NB4 (cell line): ENCODE measurements around the gene HEPACAM2.

Experiments used
- CTCF ChIP-seq: IDR thresholded peaks from one replicate; pipeline ENCODE4 v1.5.1; 2012; ENCODE audit warnings: low read depth, low read length
- MYC ChIP-seq: IDR thresholded peaks from 2 replicates; pipeline ENCODE4 v1.6.1; 2011; ENCODE audit warnings: low read depth, low read length
- POLR2A ChIP-seq: IDR thresholded peaks from 2 replicates; pipeline ENCODE4 v1.6.1; 2011; ENCODE audit warnings: mild to moderate bottlenecking; ENCODE audit not compliant: insufficient read length; ENCODE audit errors: extremely low read depth
- TF ChIP-seq, protein P1 (sequence below): IDR thresholded peaks from 2 replicates; pipeline ENCODE4 v1.6.1; 2011; ENCODE audit warnings: low read depth, low read length

GRCh38 chr7:93171606-93172226 is 54.6 kb downstream of the HEPACAM2 start:
- TF ChIP-seq CTCF, result no peak
- TF ChIP-seq POLR2A, result no peak
- TF ChIP-seq, protein P1, sequence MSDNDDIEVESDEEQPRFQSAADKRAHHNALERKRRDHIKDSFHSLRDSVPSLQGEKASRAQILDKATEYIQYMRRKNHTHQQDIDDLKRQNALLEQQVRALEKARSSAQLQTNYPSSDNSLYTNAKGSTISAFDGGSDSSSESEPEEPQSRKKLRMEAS, result no peak
- TF ChIP-seq MYC, result no peak
